Ramos (cell line): ENCODE measurements around the gene GRAMD2A.

Experiments
- in situ Hi-C: fragments of 300-500 bp; cut with MboI; formaldehyde crosslinking; loops from one replicate; pipeline ENCODE4 v1.14.3; 2022; ENCODE audit warnings: low sequenced_read_pairs; ENCODE audit not compliant: unreplicated experiment

The GRAMD2A gene

DNA sequence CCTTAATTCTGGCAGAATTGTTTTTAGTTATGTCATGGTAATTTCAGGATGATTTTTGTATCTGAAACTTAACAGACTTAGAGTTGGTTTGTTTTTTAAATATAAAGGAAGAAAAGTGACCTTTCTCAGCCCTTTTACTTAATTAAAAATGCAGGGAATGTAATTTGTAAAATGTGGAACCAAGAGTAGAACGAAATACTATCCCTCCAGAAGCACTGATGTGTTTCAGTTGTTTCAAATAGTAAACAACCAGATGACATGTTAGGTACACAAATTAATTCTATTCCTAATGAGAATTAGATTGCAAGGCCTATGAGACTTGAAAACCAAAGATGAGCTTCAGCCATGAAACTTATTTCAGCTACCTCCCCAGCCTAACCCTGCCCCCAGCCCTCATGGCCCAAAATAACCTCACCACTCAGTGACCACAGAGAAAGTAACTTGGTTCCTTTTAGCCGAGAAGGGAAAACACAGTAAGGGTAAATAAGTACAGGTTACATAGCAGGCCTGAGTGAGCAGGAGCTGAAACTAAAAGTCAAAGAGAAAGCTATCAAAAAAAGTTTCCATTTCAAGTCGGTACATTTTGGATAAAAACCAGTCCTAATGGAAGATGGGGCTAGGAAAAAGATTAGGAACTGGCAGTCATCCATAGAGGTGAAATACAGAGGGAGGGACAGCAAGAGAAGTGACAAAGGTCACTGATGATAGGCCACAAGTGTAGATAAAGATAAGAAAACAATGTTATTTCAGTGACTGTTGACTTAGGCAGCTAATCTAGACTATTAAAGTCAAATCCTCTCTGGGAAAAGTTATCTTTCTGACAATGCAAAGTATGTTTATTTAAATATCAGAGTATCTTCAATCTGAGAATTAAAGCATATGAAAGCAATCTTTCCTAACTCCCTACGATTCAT, 56.2 kb downstream of the GRAMD2A start:
- in situ Hi-C loops = no loop called here

- in situ Hi-C loops = no loop called here
Observed at GRCh38 chr15:72140088-72140487, 57.5 kb downstream of the GRAMD2A start.

DNA sequence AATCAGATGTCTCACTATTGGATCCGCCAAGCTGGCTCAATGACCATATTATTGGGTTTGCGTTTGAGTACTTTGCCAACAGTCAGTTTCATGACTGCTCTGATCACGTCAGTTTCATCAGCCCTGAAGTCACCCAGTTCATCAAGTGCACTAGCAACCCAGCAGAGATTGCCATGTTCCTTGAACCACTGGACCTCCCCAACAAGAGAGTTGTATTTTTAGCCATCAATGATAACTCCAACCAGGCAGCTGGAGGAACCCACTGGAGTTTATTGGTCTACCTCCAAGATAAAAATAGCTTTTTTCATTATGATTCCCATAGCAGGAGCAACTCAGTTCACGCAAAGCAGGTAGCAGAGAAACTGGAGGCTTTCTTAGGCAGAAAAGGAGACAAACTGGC, 57.9 kb downstream of the GRAMD2A start:
- in situ Hi-C loops = no loop called here

DNA sequence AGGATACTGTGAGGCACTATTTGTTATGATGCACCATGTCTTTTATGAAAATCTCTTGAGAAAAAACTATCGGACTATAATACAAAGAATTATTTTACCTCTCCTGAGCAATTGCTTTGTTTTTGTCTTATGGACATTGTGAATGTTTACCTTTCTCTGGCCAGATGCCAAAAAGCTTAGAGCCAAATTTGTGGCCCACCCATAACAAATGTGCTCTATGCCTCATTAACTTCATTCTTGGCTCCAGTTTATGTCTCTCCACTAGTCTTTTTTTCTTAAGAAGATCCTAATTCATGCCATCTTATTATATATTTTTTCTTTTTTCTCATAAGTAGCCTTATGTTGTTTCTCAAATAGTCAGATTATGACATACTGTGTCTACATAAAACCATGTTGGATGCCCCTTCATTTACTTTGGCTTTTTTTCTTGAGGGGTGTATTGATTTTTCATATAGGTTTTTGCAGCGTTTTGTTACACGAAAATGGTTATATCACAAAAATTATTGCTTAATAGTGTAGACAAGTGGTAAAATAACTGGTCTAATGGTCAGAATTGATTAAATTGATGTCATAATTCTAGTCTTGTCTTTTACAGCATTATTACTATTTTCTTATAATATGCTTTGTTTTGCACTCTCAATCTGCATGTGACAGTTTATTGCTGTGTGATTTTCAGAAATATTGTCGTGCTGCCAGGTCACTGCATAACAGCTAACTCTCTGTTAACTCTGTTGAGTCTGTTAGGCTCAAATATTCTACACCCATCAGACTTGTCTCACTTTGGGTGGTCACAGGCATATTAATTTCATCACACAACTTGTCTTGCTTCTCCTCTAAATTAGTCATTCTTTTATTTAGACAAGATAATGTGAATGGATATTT, 61.2 kb downstream of the GRAMD2A start:
- in situ Hi-C loops = no loop called here

- in situ Hi-C loops = no loop called here
Observed at GRCh38 chr15:72135719-72136118, 61.9 kb downstream of the GRAMD2A start.

DNA sequence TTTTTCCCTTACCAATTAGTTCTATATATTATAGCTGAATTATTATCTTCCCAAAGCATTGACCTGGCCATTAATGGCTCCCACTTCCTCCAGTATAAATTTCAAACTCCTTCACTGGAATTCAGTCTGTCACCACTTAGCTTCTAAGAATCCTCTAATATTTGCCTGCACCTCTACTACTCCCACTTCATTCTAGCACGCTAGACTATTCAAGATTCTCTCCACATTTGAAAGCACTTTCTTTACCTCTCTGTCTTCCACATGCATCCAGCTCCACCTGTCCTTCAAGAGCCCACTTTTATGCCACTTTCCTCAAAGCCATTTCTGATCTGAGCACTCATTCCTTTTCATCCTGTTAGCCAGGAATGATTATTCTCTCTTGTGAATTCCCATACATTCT, 64.4 kb downstream of the GRAMD2A start:
- in situ Hi-C loops = no loop called here

DNA sequence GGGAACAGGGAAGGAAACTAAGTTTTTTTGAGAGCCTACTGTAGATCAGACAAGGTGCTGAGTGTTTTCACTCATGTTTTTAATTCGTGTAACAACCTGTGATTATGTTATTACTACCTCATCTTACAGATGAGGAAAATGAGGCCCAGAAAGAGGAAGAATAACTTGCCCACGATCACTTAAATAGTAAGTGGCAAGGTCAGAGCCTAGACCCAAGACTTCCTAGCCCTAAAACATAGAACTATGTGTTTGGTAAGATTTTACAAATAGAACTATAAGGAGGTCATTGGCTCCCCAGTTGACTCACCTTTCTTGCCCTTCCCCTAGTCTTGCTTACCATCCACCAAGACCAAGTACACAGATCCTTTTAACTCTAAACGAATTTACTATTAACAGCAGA, 65.7 kb downstream of the GRAMD2A start:
- in situ Hi-C loops = no loop called here

GRCh38 chr15:72130272-72130671, 67.3 kb downstream of the GRAMD2A start:
- in situ Hi-C loops = no loop called here

- in situ Hi-C loops = no loop called here
Observed at GRCh38 chr15:72128359-72128758, 69.2 kb downstream of the GRAMD2A start.

DNA sequence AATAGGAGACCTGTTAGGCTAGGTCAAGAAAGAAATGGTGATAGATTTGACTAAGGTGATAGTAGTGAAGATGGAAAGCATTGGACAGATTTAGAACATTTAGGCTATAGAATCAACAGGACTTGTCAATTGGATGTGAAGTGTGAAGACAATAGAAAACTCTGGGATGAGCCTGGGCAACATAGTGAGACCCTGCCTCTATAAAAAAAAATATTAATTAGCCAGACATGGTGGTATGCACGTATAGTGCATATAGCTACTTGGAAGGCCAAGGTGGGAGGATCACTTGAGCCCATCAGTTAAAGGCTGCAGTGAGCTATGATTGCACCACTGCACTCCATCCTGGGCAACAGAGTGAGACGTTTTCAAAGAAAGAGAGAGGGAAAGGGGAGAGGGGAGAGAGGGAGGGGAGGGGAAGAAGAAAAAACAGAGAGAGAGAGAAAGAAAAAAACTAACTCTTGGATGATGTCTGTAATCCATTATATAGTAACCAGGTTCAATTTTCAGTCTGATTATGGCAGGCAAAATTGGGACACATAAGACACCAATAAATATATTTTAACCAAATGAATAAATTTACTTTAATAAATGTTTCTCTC, 69.8 kb downstream of the GRAMD2A start:
- in situ Hi-C loops = no loop called here

GRCh38 chr15:72124218-72124617, 73.4 kb downstream of the GRAMD2A start:
- in situ Hi-C loops = no loop called here

DNA sequence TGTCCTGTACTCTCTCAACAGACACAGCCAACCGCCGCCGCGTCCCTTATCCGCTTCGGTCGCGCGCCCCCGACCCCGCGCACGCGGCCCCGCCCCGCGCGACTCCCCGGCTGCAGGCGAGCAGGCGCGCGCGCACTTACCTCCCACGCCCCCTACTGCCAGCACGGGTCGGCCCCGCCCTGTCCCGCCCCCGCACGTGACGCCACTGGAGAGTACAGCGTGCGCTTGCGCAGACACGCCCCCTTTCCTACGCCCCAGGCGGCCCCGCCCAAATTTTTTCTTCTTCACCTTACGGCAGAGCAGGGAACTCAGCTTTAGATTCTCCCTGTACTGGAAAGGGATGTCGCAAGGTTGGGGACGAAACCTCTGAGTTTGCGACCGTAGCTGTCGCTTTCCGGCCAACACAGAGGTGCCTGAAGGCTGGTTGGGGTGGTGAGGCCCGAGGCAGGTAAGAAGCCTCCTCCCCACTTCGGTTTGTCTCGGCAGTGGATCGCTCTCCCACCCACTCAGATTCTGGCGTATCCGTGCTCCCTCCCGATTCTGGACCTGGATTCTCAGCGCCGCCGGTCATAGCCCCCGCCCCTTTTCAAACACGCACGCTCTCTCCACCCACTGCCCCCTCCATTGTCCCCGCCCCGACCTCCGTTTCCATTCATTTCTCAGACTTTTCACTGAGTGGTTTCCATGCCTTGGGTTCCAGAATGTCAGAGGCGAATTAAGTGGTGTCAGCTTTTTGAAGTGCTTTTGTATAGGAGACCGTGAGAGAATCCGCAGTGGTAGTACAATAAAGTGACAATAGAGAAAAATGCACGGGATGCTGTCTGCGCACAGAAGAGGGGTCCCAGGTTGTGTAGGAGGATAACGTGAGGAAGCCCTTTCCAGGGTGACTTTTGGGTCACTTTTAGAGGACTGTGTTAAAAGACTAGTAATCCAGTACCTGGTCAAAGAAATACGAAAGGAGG, 79.3 kb downstream of the GRAMD2A start, which contains the start of the genes MYO9A and SENP8:
Gene MYO9A, minus strand, starts transcription at position 134 of the 962 bp plus-strand sequence. CDS start 71,587 bp downstream, outside the sequence.
Gene SENP8, plus strand, starts transcription at position 387 of the 962 bp plus-strand sequence. CDS start 21,221 bp downstream, outside the sequence.
- in situ Hi-C loops = no loop called here

DNA sequence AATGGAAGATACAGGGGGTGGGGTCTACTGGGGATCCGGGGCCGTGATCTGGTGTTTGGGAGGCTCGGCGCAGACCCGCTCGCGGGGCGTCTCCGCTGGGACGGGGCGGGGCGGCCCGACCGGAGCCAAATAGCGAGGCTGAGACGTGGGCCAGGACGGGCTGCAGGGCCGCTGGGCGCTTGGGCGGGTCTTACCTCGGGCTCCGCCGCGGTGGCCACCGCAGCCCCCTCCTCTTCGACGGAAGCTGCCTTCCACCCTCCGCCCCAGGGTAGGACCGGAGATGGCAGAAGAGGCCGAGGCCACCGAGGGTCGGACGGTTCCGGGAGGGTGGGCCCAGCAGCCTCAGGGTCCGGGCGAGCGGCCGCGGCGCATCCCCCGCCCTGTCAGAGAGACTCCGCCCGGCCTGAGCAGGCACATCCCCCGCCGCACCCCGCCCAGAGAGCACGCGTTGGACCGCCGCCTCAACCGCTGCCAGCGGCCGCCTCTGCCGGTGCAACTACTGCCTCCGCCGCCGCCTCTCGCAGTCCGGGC, 80.0 kb downstream of the GRAMD2A start:
- in situ Hi-C loops = no loop called here

DNA sequence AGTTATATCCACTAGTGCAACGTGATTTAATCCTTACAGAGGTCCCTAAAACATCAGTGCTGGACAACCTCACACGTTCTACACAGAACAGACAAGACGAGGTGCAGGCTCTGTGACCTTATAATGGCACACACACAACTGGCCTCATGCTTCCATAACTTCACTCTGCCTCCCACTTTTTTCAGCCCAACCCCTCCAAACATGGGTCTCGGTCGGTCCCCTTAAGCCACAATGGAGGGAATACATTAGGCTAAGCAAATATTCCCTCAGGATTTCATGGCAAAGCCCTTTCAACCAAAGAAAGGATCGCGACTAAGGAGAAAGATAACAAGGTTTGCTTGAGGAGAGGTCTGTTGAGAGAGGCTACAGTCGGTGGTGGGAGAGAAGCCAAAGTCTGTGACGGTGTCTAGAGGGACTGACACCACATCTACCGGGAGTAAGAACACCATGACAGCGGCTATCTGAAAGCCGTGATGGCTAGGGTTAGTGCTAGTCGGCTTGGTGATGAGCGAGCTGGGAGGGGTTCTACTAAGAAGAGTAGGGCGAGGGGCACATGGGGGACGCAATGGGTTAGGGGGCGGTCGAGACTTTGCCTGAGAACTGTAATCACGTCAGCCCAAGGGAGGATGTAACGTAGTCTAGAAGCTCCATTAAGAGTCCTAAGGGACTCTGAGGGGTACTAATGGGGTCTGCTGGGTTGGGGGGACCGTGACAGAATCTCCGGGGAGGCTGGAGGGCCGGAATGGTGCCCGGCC, 80.7 kb downstream of the GRAMD2A start:
- in situ Hi-C loops = no loop called here

GRCh38 chr15:72113347-72114031, 84.1 kb downstream of the GRAMD2A start:
- in situ Hi-C loops = no loop called here

GRCh38 chr15:72112805-72113204, 84.8 kb downstream of the GRAMD2A start:
- in situ Hi-C loops = no loop called here

DNA sequence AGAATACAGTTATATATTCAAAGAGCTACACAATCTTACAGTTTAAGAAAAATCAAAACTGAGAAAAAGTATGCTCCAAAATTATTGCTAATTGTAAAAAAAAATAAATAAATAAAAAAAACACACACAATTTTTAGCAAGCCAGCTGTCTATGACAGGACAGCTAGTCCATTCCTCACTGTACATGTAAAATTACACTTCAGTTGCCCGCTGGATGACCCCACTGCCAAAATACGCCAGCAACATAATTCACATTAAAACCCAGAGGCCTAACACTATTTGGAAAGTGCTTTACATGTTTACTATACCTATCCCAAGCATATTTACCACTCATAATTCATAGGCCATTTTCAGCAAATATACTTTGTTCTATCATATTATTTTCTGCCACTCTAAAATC, 85.5 kb downstream of the GRAMD2A start:
- in situ Hi-C loops = no loop called here

DNA sequence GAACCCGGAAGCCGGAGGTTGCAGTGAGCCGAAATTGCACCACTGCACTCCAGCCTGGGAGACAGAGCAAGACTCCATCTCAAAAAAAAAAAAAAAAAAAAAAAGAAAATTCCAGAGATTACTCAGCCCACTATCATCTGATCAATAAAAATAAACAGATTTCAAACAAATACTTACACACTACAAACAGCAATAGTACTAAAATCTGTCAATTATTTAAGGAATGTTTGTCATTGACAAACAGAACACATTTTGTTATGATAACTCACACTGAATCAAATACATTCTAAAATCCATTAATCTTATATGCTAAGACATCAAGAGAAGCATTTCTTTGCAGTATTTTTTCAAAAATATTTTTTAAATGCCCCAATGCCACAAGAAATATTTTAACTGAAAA, 87.2 kb downstream of the GRAMD2A start:
- in situ Hi-C loops = no loop called here
